ENCODE measurements around the gene ENO2.

Gene ENO2

GRCh38 chr12:6943722-6944380 lies 29.5 kb downstream of the ENO2 start, which contains the start of the genes C12orf57 and RNU7-1:
TSS of gene C12orf57 (plus strand) at chr12:6944022. CDS start at chr12:6944122, 100 bp downstream.
TSS of gene RNU7-1 (plus strand) at chr12:6943816.
- WGBS (ENCODE audit: insufficient coverage, insufficient read length) = no CpG with 5 or more reads among the region's 31 CpGs

GRCh38 chr12:6944381-6945186 lies 30.2 kb downstream of the ENO2 start:
- no peaks in the 10 kb centered on the region for H3K27me3 ChIP-seq (ENCODE audit: control insufficient read depth, insufficient read depth, low read length)
- H3K36me3 ChIP-seq (ENCODE audit: control insufficient read depth, insufficient read depth, low read length) = peaks cover 7% of the 10 kb centered on the region; the same call in 1 of the 2 replicates
- WGBS (ENCODE audit: insufficient coverage, insufficient read length) = no CpG with 5 or more reads among the region's 48 CpGs
- DNase-seq (ENCODE audit: low read depth, low spot score) = peak; percentile 89
- peak overlapping the region; percentile 78 for H3K4me3 ChIP-seq (ENCODE audit: low read length)
- no peaks in the 10 kb centered on the region for H3K9me3 ChIP-seq (ENCODE audit: control insufficient read depth, insufficient read depth, low read length)
- H3K4me1 ChIP-seq (ENCODE audit: control insufficient read depth, insufficient read depth, low read length) = peaks cover 4% of the 10 kb centered on the region
- H3K27ac ChIP-seq (ENCODE audit: low read length) = peak overlapping the region; percentile 1

More at GRCh38 chr12:6943722-6944380, 29.5 kb downstream of the ENO2 start, which contains the start of the genes C12orf57 and RNU7-1:
- Histone ChIP-seq H3K27me3 (ENCODE audit: control insufficient read depth, insufficient read depth, low read length) (no peaks in the 10 kb centered on the region), H3K36me3 (ENCODE audit: control insufficient read depth, insufficient read depth, low read length) (peaks cover 9% of the 10 kb centered on the region; the same call in 1 of the 2 replicates), H3K27ac (ENCODE audit: low read length) (peak within 1 kb of the TSS; percentile 1), H3K4me3 (ENCODE audit: low read length) (peak within 1 kb of the TSS; percentile 78), H3K9me3 (ENCODE audit: control insufficient read depth, insufficient read depth, low read length) (no peaks in the 10 kb centered on the region), H3K4me1 (ENCODE audit: control insufficient read depth, insufficient read depth, low read length) (peaks cover 4% of the 10 kb centered on the region)
- DNase-seq (ENCODE audit: low read depth, low spot score) = peak; percentile 78

- no peaks in the 10 kb centered on the region for H3K27me3 ChIP-seq (ENCODE audit: control insufficient read depth, insufficient read depth, low read length)
- H3K4me1 ChIP-seq (ENCODE audit: control insufficient read depth, insufficient read depth, low read length) = peaks cover 4% of the 10 kb centered on the region
- H3K27ac ChIP-seq (ENCODE audit: low read length) = no peak overlapping the region
- H3K9me3 ChIP-seq (ENCODE audit: control insufficient read depth, insufficient read depth, low read length) = no peaks in the 10 kb centered on the region
- DNase-seq (ENCODE audit: low read depth, low spot score) = no peak
- peaks cover 7% of the 10 kb centered on the region; the same call in 1 of the 2 replicates for H3K36me3 ChIP-seq (ENCODE audit: control insufficient read depth, insufficient read depth, low read length)
- WGBS (ENCODE audit: insufficient coverage, insufficient read length) = no CpG with 5 or more reads among the region's 11 CpGs
- no peak overlapping the region for H3K4me3 ChIP-seq (ENCODE audit: low read length)
These were observed 31.2 kb downstream of the ENO2 start for GRCh38 chr12:6945613-6946012.

GRCh38 chr12:6946033-6946919 lies 31.9 kb downstream of the ENO2 start:
- H3K27me3 ChIP-seq (ENCODE audit: control insufficient read depth, insufficient read depth, low read length) = no peaks in the 10 kb centered on the region
- H3K27ac ChIP-seq (ENCODE audit: low read length) = no peak overlapping the region
- no peaks in the 10 kb centered on the region for H3K9me3 ChIP-seq (ENCODE audit: control insufficient read depth, insufficient read depth, low read length)
- H3K36me3 ChIP-seq (ENCODE audit: control insufficient read depth, insufficient read depth, low read length) = peaks cover 3% of the 10 kb centered on the region; the same call in 1 of the 2 replicates
- DNase-seq (ENCODE audit: low read depth, low spot score) = no peak
- H3K4me1 ChIP-seq (ENCODE audit: control insufficient read depth, insufficient read depth, low read length) = peaks cover 5% of the 10 kb centered on the region
- WGBS (ENCODE audit: insufficient coverage, insufficient read length) = no CpG with 5 or more reads among the region's 32 CpGs
- peak overlapping the region; percentile 50; the same call in 1 of the 2 replicates for H3K4me3 ChIP-seq (ENCODE audit: low read length)

GRCh38 chr12:6946920-6947374 lies 32.6 kb downstream of the ENO2 start:
- DNase-seq (ENCODE audit: low read depth, low spot score) = no peak
- no CpG with 5 or more reads among the region's 8 CpGs for WGBS (ENCODE audit: insufficient coverage, insufficient read length)
- H3K27ac ChIP-seq (ENCODE audit: low read length) = no peak overlapping the region
- peaks cover 5% of the 10 kb centered on the region for H3K4me1 ChIP-seq (ENCODE audit: control insufficient read depth, insufficient read depth, low read length)
- no peaks in the 10 kb centered on the region for H3K36me3 ChIP-seq (ENCODE audit: control insufficient read depth, insufficient read depth, low read length)
- peak overlapping the region; percentile 50; the same call in 1 of the 2 replicates for H3K4me3 ChIP-seq (ENCODE audit: low read length)
- H3K9me3 ChIP-seq (ENCODE audit: control insufficient read depth, insufficient read depth, low read length) = no peaks in the 10 kb centered on the region
- no peaks in the 10 kb centered on the region for H3K27me3 ChIP-seq (ENCODE audit: control insufficient read depth, insufficient read depth, low read length)

- H3K27ac ChIP-seq (ENCODE audit: low read length) = no peak overlapping the region
- no peak for DNase-seq (ENCODE audit: low read depth, low spot score)
- no peaks in the 10 kb centered on the region for H3K9me3 ChIP-seq (ENCODE audit: control insufficient read depth, insufficient read depth, low read length)
- no peaks in the 10 kb centered on the region for H3K27me3 ChIP-seq (ENCODE audit: control insufficient read depth, insufficient read depth, low read length)
- H3K36me3 ChIP-seq (ENCODE audit: control insufficient read depth, insufficient read depth, low read length) = no peaks in the 10 kb centered on the region
- H3K4me3 ChIP-seq (ENCODE audit: low read length) = no peak overlapping the region
- no CpG with 5 or more reads among the region's 8 CpGs for WGBS (ENCODE audit: insufficient coverage, insufficient read length)
- H3K4me1 ChIP-seq (ENCODE audit: control insufficient read depth, insufficient read depth, low read length) = peaks cover 7% of the 10 kb centered on the region
These were observed 33.2 kb downstream of the ENO2 start for GRCh38 chr12:6947615-6948014.

- no peak for DNase-seq (ENCODE audit: low read depth, low spot score)
- H3K4me3 ChIP-seq (ENCODE audit: low read length) = no peak overlapping the region
- no peaks in the 10 kb centered on the region for H3K36me3 ChIP-seq (ENCODE audit: control insufficient read depth, insufficient read depth, low read length)
- H3K27ac ChIP-seq (ENCODE audit: low read length) = no peak overlapping the region
- H3K9me3 ChIP-seq (ENCODE audit: control insufficient read depth, insufficient read depth, low read length) = no peaks in the 10 kb centered on the region
- peaks cover 7% of the 10 kb centered on the region for H3K4me1 ChIP-seq (ENCODE audit: control insufficient read depth, insufficient read depth, low read length)
- no peaks in the 10 kb centered on the region for H3K27me3 ChIP-seq (ENCODE audit: control insufficient read depth, insufficient read depth, low read length)
- no CpG with 5 or more reads among the region's 15 CpGs for WGBS (ENCODE audit: insufficient coverage, insufficient read length)
These were observed 34.7 kb downstream of the ENO2 start for GRCh38 chr12:6948873-6949594.

GRCh38 chr12:6950401-6950801 lies 36.0 kb downstream of the ENO2 start:
- H3K4me3 ChIP-seq (ENCODE audit: low read length) = no peak overlapping the region
- H3K27ac ChIP-seq (ENCODE audit: low read length) = no peak overlapping the region
- no peak for DNase-seq (ENCODE audit: low read depth, low spot score)
- no peaks in the 10 kb centered on the region for H3K36me3 ChIP-seq (ENCODE audit: control insufficient read depth, insufficient read depth, low read length)
- H3K9me3 ChIP-seq (ENCODE audit: control insufficient read depth, insufficient read depth, low read length) = no peaks in the 10 kb centered on the region
- whole genome bisulfite sequencing (ENCODE audit: insufficient coverage, insufficient read length) = no CpG with 5 or more reads among the region's 1 CpG
- no peaks in the 10 kb centered on the region for H3K27me3 ChIP-seq (ENCODE audit: control insufficient read depth, insufficient read depth, low read length)
- peaks cover 7% of the 10 kb centered on the region for H3K4me1 ChIP-seq (ENCODE audit: control insufficient read depth, insufficient read depth, low read length)

- Histone ChIP-seq H3K27me3 (ENCODE audit: control insufficient read depth, insufficient read depth, low read length) (no peaks in the 10 kb centered on the region), H3K27ac (ENCODE audit: low read length) (no peak within 1 kb of the TSS), H3K4me3 (ENCODE audit: low read length) (no peak within 1 kb of the TSS), H3K36me3 (ENCODE audit: control insufficient read depth, insufficient read depth, low read length) (no peaks in the 10 kb centered on the region), H3K9me3 (ENCODE audit: control insufficient read depth, insufficient read depth, low read length) (no peaks in the 10 kb centered on the region), H3K4me1 (ENCODE audit: control insufficient read depth, insufficient read depth, low read length) (peaks cover 6% of the 10 kb centered on the region; the same call in 1 of the 2 replicates)
- no peak for DNase-seq (ENCODE audit: low read depth, low spot score)
- no CpG with 5 or more reads among the region's 25 CpGs for WGBS (ENCODE audit: insufficient coverage, insufficient read length)
These were observed 36.6 kb downstream of the ENO2 start, which contains the start of gene PTPN6 for GRCh38 chr12:6950811-6951540. TSS of gene PTPN6 (plus strand) at chr12:6951356. CDS start at chr12:6951513, 157 bp downstream.
